ENCODE measurements around the gene RABGAP1.

Gene RABGAP1

GRCh38 chr9:122944960-122945888, 4.4 kb downstream of the RABGAP1 start:
- WGBS, 2 experiments (ENCODE audit: insufficient coverage in 2 of 2), result 90 to 100% methylated on average over 1 to 2 of the region's 4 CpGs
- Histone ChIP-seq H3K4me1 (ENCODE audit: control insufficient read depth, insufficient read depth, low read length, poor library complexity, severe bottlenecking) (peaks cover 3% of the 10 kb centered on the region), H3K27ac (ENCODE audit: low read depth, low read length, severe bottlenecking) (no peak overlapping the region), H3K9me3 (ENCODE audit: control insufficient read depth, low read length) (no peaks in the 10 kb centered on the region), H3K4me3 (ENCODE audit: extremely low read depth, insufficient read depth, low read length, poor library complexity, severe bottlenecking) (no peak overlapping the region), H3K36me3 (ENCODE audit: control insufficient read depth, insufficient read depth, low read length) (peaks cover 8% of the 10 kb centered on the region)

- H3K27ac ChIP-seq (ENCODE audit: low read depth, low read length, severe bottlenecking), result no peak overlapping the region
- WGBS, 2 experiments (ENCODE audit: insufficient coverage in 2 of 2), result no CpG with 5 or more reads among the region's 1 CpG
- no peak overlapping the region for H3K4me3 ChIP-seq (ENCODE audit: extremely low read depth, insufficient read depth, low read length, poor library complexity, severe bottlenecking)
- H3K4me1 ChIP-seq (ENCODE audit: control insufficient read depth, insufficient read depth, low read length, poor library complexity, severe bottlenecking), result no peaks in the 10 kb centered on the region
- H3K9me3 ChIP-seq (ENCODE audit: control insufficient read depth, low read length), result no peaks in the 10 kb centered on the region
- H3K36me3 ChIP-seq (ENCODE audit: control insufficient read depth, insufficient read depth, low read length), result peaks cover 8% of the 10 kb centered on the region
Measured at GRCh38 chr9:122946461-122947005, 5.7 kb downstream of the RABGAP1 start.

GRCh38 chr9:122948313-122948712, 7.5 kb downstream of the RABGAP1 start:
- H3K4me3 ChIP-seq (ENCODE audit: extremely low read depth, insufficient read depth, low read length, poor library complexity, severe bottlenecking), result no peak overlapping the region
- H3K4me1 ChIP-seq (ENCODE audit: control insufficient read depth, insufficient read depth, low read length, poor library complexity, severe bottlenecking), result no peaks in the 10 kb centered on the region
- 83 to 93% methylated on average over 1 to 2 of the region's 3 CpGs for WGBS, 2 experiments (ENCODE audit: insufficient coverage in 2 of 2)
- no peak overlapping the region for H3K27ac ChIP-seq (ENCODE audit: low read depth, low read length, severe bottlenecking)
- H3K36me3 ChIP-seq (ENCODE audit: control insufficient read depth, insufficient read depth, low read length), result peaks cover 12% of the 10 kb centered on the region
- H3K9me3 ChIP-seq (ENCODE audit: control insufficient read depth, low read length), result no peaks in the 10 kb centered on the region

- peaks cover 5% of the 10 kb centered on the region for H3K36me3 ChIP-seq (ENCODE audit: control insufficient read depth, insufficient read depth, low read length)
- WGBS, 2 experiments (ENCODE audit: insufficient coverage in 2 of 2), result 100% methylated on average over 1 of the region's 1 CpG
- no peaks in the 10 kb centered on the region for H3K4me1 ChIP-seq (ENCODE audit: control insufficient read depth, insufficient read depth, low read length, poor library complexity, severe bottlenecking)
- H3K4me3 ChIP-seq (ENCODE audit: extremely low read depth, insufficient read depth, low read length, poor library complexity, severe bottlenecking), result no peak overlapping the region
- H3K27ac ChIP-seq (ENCODE audit: low read depth, low read length, severe bottlenecking), result no peak overlapping the region
- H3K9me3 ChIP-seq (ENCODE audit: control insufficient read depth, low read length), result no peaks in the 10 kb centered on the region
Measured at GRCh38 chr9:122949696-122950095, 8.9 kb downstream of the RABGAP1 start.

GRCh38 chr9:122950263-122950662, 9.4 kb downstream of the RABGAP1 start:
- no peak overlapping the region for H3K27ac ChIP-seq (ENCODE audit: low read depth, low read length, severe bottlenecking)
- H3K4me3 ChIP-seq (ENCODE audit: extremely low read depth, insufficient read depth, low read length, poor library complexity, severe bottlenecking), result no peak overlapping the region
- no CpG with 5 or more reads among the region's 3 CpGs for WGBS, 2 experiments (ENCODE audit: insufficient coverage in 2 of 2)
- no peaks in the 10 kb centered on the region for H3K9me3 ChIP-seq (ENCODE audit: control insufficient read depth, low read length)
- no peaks in the 10 kb centered on the region for H3K4me1 ChIP-seq (ENCODE audit: control insufficient read depth, insufficient read depth, low read length, poor library complexity, severe bottlenecking)
- H3K36me3 ChIP-seq (ENCODE audit: control insufficient read depth, insufficient read depth, low read length), result peaks cover 5% of the 10 kb centered on the region

- H3K4me3 ChIP-seq (ENCODE audit: extremely low read depth, insufficient read depth, low read length, poor library complexity, severe bottlenecking), result no peak overlapping the region
- peaks cover 5% of the 10 kb centered on the region for H3K36me3 ChIP-seq (ENCODE audit: control insufficient read depth, insufficient read depth, low read length)
- H3K4me1 ChIP-seq (ENCODE audit: control insufficient read depth, insufficient read depth, low read length, poor library complexity, severe bottlenecking), result no peaks in the 10 kb centered on the region
- no peaks in the 10 kb centered on the region for H3K9me3 ChIP-seq (ENCODE audit: control insufficient read depth, low read length)
- no peak overlapping the region for H3K27ac ChIP-seq (ENCODE audit: low read depth, low read length, severe bottlenecking)
- 100% methylated on average over 1 of the region's 1 CpG; no CpG with 5 or more reads in 1 of the 2 experiments for WGBS, 2 experiments (ENCODE audit: insufficient coverage in 2 of 2)
Measured at GRCh38 chr9:122951056-122951455, 10.2 kb downstream of the RABGAP1 start.

- H3K4me1 ChIP-seq (ENCODE audit: control insufficient read depth, insufficient read depth, low read length, poor library complexity, severe bottlenecking), result no peaks in the 10 kb centered on the region
- H3K9me3 ChIP-seq (ENCODE audit: control insufficient read depth, low read length), result no peaks in the 10 kb centered on the region
- no peak overlapping the region for H3K4me3 ChIP-seq (ENCODE audit: extremely low read depth, insufficient read depth, low read length, poor library complexity, severe bottlenecking)
- peaks cover 20% of the 10 kb centered on the region for H3K36me3 ChIP-seq (ENCODE audit: control insufficient read depth, insufficient read depth, low read length)
- H3K27ac ChIP-seq (ENCODE audit: low read depth, low read length, severe bottlenecking), result no peak overlapping the region
Measured at GRCh38 chr9:122954253-122954691, 13.5 kb downstream of the RABGAP1 start.

GRCh38 chr9:122955961-122956360, 15.1 kb downstream of the RABGAP1 start:
- Histone ChIP-seq H3K4me3 (ENCODE audit: extremely low read depth, insufficient read depth, low read length, poor library complexity, severe bottlenecking) (no peak overlapping the region), H3K36me3 (ENCODE audit: control insufficient read depth, insufficient read depth, low read length) (peaks cover 33% of the 10 kb centered on the region), H3K4me1 (ENCODE audit: control insufficient read depth, insufficient read depth, low read length, poor library complexity, severe bottlenecking) (no peaks in the 10 kb centered on the region), H3K27ac (ENCODE audit: low read depth, low read length, severe bottlenecking) (no peak overlapping the region), H3K9me3 (ENCODE audit: control insufficient read depth, low read length) (no peaks in the 10 kb centered on the region)

GRCh38 chr9:122961139-122961538, 20.3 kb downstream of the RABGAP1 start:
- Histone ChIP-seq H3K9me3 (ENCODE audit: control insufficient read depth, low read length) (no peaks in the 10 kb centered on the region), H3K4me3 (ENCODE audit: extremely low read depth, insufficient read depth, low read length, poor library complexity, severe bottlenecking) (no peak overlapping the region), H3K36me3 (ENCODE audit: control insufficient read depth, insufficient read depth, low read length) (peaks cover 48% of the 10 kb centered on the region), H3K27ac (ENCODE audit: low read depth, low read length, severe bottlenecking) (no peak overlapping the region), H3K4me1 (ENCODE audit: control insufficient read depth, insufficient read depth, low read length, poor library complexity, severe bottlenecking) (no peaks in the 10 kb centered on the region)
- 83% methylated on average over 1 of the region's 1 CpG; no CpG with 5 or more reads in 1 of the 2 experiments for WGBS, 2 experiments (ENCODE audit: insufficient coverage in 2 of 2)

- H3K27ac ChIP-seq (ENCODE audit: low read depth, low read length, severe bottlenecking), result no peak overlapping the region
- no peak overlapping the region for H3K4me3 ChIP-seq (ENCODE audit: extremely low read depth, insufficient read depth, low read length, poor library complexity, severe bottlenecking)
- WGBS, 2 experiments (ENCODE audit: insufficient coverage in 2 of 2), result 100% methylated on average over 1 of the region's 2 CpGs; no CpG with 5 or more reads in 1 of the 2 experiments
- no peaks in the 10 kb centered on the region for H3K9me3 ChIP-seq (ENCODE audit: control insufficient read depth, low read length)
- H3K36me3 ChIP-seq (ENCODE audit: control insufficient read depth, insufficient read depth, low read length), result peaks cover 22% of the 10 kb centered on the region
- no peaks in the 10 kb centered on the region for H3K4me1 ChIP-seq (ENCODE audit: control insufficient read depth, insufficient read depth, low read length, poor library complexity, severe bottlenecking)
Measured at GRCh38 chr9:122975196-122975595, 34.4 kb downstream of the RABGAP1 start.

- H3K4me3 ChIP-seq (ENCODE audit: extremely low read depth, insufficient read depth, low read length, poor library complexity, severe bottlenecking), result no peak overlapping the region
- H3K9me3 ChIP-seq (ENCODE audit: control insufficient read depth, low read length), result no peaks in the 10 kb centered on the region
- whole genome bisulfite sequencing, 2 experiments (ENCODE audit: insufficient coverage in 2 of 2), result no CpG with 5 or more reads among the region's 2 CpGs
- peaks cover 7% of the 10 kb centered on the region for H3K36me3 ChIP-seq (ENCODE audit: control insufficient read depth, insufficient read depth, low read length)
- H3K27ac ChIP-seq (ENCODE audit: low read depth, low read length, severe bottlenecking), result no peak overlapping the region
- no peaks in the 10 kb centered on the region for H3K4me1 ChIP-seq (ENCODE audit: control insufficient read depth, insufficient read depth, low read length, poor library complexity, severe bottlenecking)
Measured at GRCh38 chr9:122978601-122979000, 37.8 kb downstream of the RABGAP1 start.

All from mesodermal cell (in vitro differentiated cells).